Activated effector memory CD4-positive, alpha-beta T cell treated with anti-CD3 and anti-CD28 coated beads, Interleukin-2, amount 50 U/mL, for 16 hours (primary cell): ENCODE results near the gene STOML1.
"Not testable (repeated sequence)": the region's sequence is repeated elsewhere in the genome, so short reads cannot be mapped to it uniquely, and the experiment has no call there.

Experiments used
- DNase-seq: peaks from one replicate; pipeline ENCODE4 v3.0.0-alpha.2; 2020

STOML1 gene

GRCh38 chr15:73986055-73986775, 5.9 kb downstream of the STOML1 start:
- no peak for DNase-seq

GRCh38 chr15:73985101-73985873, 6.8 kb downstream of the STOML1 start:
- DNase-seq: no peak

GRCh38 chr15:73984208-73984979, 7.7 kb downstream of the STOML1 start:
- DNase-seq: no peak

- DNase-seq: no peak
Observed at GRCh38 chr15:73983773-73984172, 8.3 kb downstream of the STOML1 start.

- no peak for DNase-seq
Observed at GRCh38 chr15:73983211-73983727, 8.8 kb downstream of the STOML1 start.

- no peak for DNase-seq
Observed at GRCh38 chr15:73982222-73982962, 9.7 kb downstream of the STOML1 start.

GRCh38 chr15:73981761-73982221, 10.3 kb downstream of the STOML1 start:
- DNase-seq: no peak

- DNase-seq: no peak
Observed at GRCh38 chr15:73979636-73980035, 12.5 kb downstream of the STOML1 start.

- DNase-seq: no peak
Observed at GRCh38 chr15:73978896-73979295, 13.2 kb downstream of the STOML1 start.

- DNase-seq: peak; percentile 33
Observed at GRCh38 chr15:73975440-73976125, 16.5 kb downstream of the STOML1 start.

GRCh38 chr15:73973683-73974200, 18.4 kb downstream of the STOML1 start:
- not testable (repeated sequence) for DNase-seq

- DNase-seq: peak; percentile 91
Observed at GRCh38 chr15:73972984-73973682, 19.0 kb downstream of the STOML1 start.

GRCh38 chr15:73969151-73969759, 22.8 kb downstream of the STOML1 start:
- DNase-seq: peak; percentile 21

- DNase-seq: no peak
Observed at GRCh38 chr15:73968461-73968860, 23.6 kb downstream of the STOML1 start.

GRCh38 chr15:73965758-73966113, 26.4 kb downstream of the STOML1 start:
- DNase-seq: peak; percentile 47

GRCh38 chr15:73965094-73965757, 26.9 kb downstream of the STOML1 start:
- DNase-seq: peak; percentile 74

GRCh38 chr15:73964736-73965093, 27.4 kb downstream of the STOML1 start:
- peak; percentile 95 for DNase-seq

- no peak for DNase-seq
Observed at GRCh38 chr15:73962433-73962832, 29.7 kb downstream of the STOML1 start.

GRCh38 chr15:73960472-73961070, 31.5 kb downstream of the STOML1 start:
- DNase-seq: peak; percentile 16

- peak; percentile 28 for DNase-seq
Observed at GRCh38 chr15:73959801-73960200, 32.3 kb downstream of the STOML1 start.
